ENCODE data around the gene EXOSC1.

Gene EXOSC1

DNA sequence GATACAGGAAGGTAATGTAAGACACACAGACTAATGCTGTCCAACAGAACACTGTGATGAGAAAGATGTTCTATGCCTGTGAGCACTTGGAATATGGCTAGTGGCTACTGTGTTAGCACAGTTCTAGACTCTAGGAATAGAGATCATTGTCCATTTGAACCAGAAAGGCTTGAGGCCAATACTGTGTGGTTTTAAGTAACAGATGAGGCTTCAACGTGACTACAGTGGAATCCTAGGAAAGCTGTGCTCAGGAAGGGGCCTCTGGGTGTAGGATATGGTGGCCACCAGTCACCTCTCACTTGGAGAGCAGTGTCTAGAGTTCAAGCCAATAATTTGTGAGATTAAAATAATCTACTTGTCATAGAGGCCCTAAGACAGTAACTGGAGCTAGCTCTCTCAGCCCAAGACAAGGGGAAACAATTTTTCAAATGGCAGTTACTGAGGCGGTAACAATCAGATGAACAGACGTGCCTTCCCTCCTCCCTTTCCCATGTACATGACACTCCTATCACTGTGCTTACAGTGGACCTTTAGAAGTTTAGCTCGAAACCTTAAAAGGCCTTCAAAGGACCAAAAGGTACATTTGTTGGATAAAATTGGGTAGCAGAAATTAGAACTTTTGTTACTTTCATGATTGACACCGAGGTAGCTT is 10.4 kb upstream of the EXOSC1 start:
- Histone ChIP-seq H3K4me1 (ENCODE audit: insufficient read depth, low read length) (no peaks in the 10 kb centered on the region), H3K36me3 (ENCODE audit: insufficient read depth, low read depth, low read length) (peaks cover 95% of the 10 kb centered on the region), H3K27ac (ENCODE audit: low read length) (no peak overlapping the region), H3K4me3 (ENCODE audit: low read length) (no peak overlapping the region), H3K9ac (ENCODE audit: low read depth, low read length) (no peak overlapping the region), H3K27me3 (ENCODE audit: insufficient read depth, low read length) (no peaks in the 10 kb centered on the region), H3K9me3 (ENCODE audit: insufficient read depth, low read depth, low read length) (no peaks in the 10 kb centered on the region)

DNA sequence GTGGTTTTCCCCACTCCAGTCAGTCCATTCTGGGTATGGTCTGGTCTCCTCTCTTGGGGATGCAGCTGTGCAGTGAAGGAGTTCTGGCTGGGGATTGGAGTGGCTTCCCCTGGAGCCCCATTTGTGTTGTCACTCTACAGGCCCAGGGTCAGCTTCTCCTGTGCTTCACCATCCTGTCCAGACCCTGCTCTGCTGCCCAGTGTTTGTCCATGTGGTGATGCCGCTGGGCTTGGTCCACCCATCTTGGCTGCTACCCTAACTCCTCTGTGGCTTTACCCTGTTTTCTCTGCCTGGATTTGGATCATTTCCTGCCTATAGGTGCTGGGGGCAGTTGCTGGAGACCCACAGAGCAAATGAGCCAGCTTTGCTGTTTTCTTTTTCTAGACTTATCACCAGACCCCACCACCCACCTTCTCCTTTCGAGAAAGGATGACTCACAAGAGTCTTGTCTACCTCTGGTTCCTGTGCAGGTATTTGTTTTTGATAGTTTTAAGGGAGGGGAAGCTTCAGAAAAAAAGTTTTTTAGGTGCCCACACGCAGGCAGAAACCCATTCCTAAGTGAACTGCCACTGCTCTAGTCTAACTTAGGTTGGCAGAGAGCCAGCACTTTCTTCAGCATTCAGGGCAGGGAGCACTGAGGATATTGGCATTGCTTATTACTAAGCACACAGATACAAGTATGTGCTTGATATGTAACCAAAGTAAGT is 8.7 kb upstream of the EXOSC1 start:
- H3K27ac ChIP-seq (ENCODE audit: low read length) = no peak overlapping the region
- H3K36me3 ChIP-seq (ENCODE audit: insufficient read depth, low read depth, low read length) = peaks cover 89% of the 10 kb centered on the region
- H3K27me3 ChIP-seq (ENCODE audit: insufficient read depth, low read length) = no peaks in the 10 kb centered on the region
- H3K9me3 ChIP-seq (ENCODE audit: insufficient read depth, low read depth, low read length) = no peaks in the 10 kb centered on the region
- no peak overlapping the region for H3K9ac ChIP-seq (ENCODE audit: low read depth, low read length)
- H3K4me3 ChIP-seq (ENCODE audit: low read length) = no peak overlapping the region
- no peaks in the 10 kb centered on the region for H3K4me1 ChIP-seq (ENCODE audit: insufficient read depth, low read length)

DNA sequence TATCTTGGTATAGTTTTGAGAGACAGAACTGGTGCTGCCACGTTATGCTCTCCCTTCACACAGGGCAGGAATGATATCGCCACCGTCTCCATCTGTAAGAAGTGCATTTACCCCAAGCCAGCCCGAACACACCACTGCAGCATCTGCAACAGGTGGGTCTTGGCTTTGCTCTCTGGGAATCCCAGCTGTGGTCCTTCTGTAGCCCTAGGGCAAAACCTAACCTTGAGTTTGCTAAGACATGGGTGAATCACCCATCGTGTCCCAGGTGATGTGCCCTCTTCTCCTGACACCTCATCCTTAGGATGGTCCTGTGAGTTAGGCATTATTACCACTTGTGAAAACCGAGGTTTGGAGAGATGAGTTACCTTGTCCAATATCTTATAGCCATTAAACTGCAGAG is 6.5 kb upstream of the EXOSC1 start:
- Histone ChIP-seq H3K9ac (ENCODE audit: low read depth, low read length) (no peak overlapping the region), H3K36me3 (ENCODE audit: insufficient read depth, low read depth, low read length) (peaks cover 72% of the 10 kb centered on the region), H3K4me3 (ENCODE audit: low read length) (no peak overlapping the region), H3K27ac (ENCODE audit: low read length) (no peak overlapping the region), H3K9me3 (ENCODE audit: insufficient read depth, low read depth, low read length) (no peaks in the 10 kb centered on the region), H3K4me1 (ENCODE audit: insufficient read depth, low read length) (no peaks in the 10 kb centered on the region), H3K27me3 (ENCODE audit: insufficient read depth, low read length) (no peaks in the 10 kb centered on the region)

DNA sequence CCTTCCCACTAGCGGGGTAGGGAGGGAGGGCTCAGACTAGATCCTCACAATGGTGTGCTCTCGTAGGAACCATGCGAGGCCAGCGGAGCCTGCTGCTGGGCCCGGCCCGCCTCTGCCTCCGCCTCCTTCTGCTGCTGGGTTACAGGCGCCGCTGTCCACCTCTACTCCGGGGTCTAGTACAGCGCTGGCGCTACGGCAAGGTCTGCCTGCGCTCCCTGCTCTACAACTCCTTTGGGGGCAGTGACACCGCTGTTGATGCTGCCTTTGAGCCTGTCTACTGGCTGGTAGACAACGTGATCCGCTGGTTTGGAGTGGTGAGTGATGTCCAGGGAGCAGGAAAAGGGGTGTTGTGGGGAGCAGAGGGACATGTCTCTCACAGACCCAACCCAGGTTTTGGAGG is 5.8 kb upstream of the EXOSC1 start:
- no peaks in the 10 kb centered on the region for H3K27me3 ChIP-seq (ENCODE audit: insufficient read depth, low read length)
- H3K9me3 ChIP-seq (ENCODE audit: insufficient read depth, low read depth, low read length) = no peaks in the 10 kb centered on the region
- peaks cover 65% of the 10 kb centered on the region for H3K36me3 ChIP-seq (ENCODE audit: insufficient read depth, low read depth, low read length)
- H3K9ac ChIP-seq (ENCODE audit: low read depth, low read length) = no peak overlapping the region
- H3K4me1 ChIP-seq (ENCODE audit: insufficient read depth, low read length) = no peaks in the 10 kb centered on the region
- H3K4me3 ChIP-seq (ENCODE audit: low read length) = no peak overlapping the region
- no peak overlapping the region for H3K27ac ChIP-seq (ENCODE audit: low read length)

DNA sequence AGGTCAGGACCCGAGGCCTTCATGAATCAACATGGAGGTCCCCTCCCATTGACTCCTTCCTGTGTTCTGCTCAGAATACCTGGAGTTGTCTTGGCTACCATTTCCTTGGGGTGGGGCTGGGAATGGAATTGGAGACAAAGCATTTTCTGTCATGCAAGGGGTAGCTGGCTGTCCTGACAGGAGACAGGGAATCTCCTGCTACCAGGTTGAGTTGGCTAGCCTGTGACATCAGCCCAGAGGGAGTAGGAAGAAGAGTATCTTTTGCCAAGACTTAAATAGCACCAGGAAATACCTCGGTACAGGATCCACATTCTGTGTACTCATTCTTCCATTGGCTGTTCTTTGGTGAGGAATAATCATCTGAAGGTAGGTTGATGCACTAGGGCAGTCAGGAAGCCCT is 5.0 kb upstream of the EXOSC1 start:
- Histone ChIP-seq H3K9ac (ENCODE audit: low read depth, low read length) (no peak overlapping the region), H3K36me3 (ENCODE audit: insufficient read depth, low read depth, low read length) (peaks cover 57% of the 10 kb centered on the region), H3K4me1 (ENCODE audit: insufficient read depth, low read length) (no peaks in the 10 kb centered on the region), H3K27me3 (ENCODE audit: insufficient read depth, low read length) (no peaks in the 10 kb centered on the region), H3K9me3 (ENCODE audit: insufficient read depth, low read depth, low read length) (no peaks in the 10 kb centered on the region), H3K27ac (ENCODE audit: low read length) (no peak overlapping the region), H3K4me3 (ENCODE audit: low read length) (no peak overlapping the region)

DNA sequence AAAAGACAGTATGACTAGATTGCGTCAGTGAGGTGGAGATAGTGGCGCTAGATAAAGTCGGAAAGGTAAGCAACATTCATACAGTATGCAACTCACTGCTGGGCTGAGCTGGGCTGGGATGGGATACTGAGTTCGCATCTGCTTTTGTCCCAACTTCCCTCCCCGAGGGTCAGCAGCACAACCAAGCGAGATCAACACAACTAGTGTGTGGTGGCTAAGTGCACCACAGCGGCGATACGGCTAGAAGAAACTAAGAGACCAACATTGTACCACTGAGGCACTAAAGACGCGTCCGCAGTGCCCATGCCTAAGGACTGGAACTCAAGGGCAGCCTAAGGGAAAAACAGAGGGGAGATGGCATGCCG is 467 bp downstream of the EXOSC1 start:
- Histone ChIP-seq H3K9ac (ENCODE audit: low read depth, low read length) (peak overlapping the region; percentile 94), H3K4me3 (ENCODE audit: low read length) (peak overlapping the region; percentile 82), H3K9me3 (ENCODE audit: insufficient read depth, low read depth, low read length) (no peaks in the 10 kb centered on the region), H3K36me3 (ENCODE audit: insufficient read depth, low read depth, low read length) (peaks cover 31% of the 10 kb centered on the region), H3K4me1 (ENCODE audit: insufficient read depth, low read length) (0 out of 2 replicates have a peak, but pooled peaks cover 3% of the 10 kb centered on the region), H3K27ac (ENCODE audit: low read length) (peak overlapping the region; percentile 11), H3K27me3 (ENCODE audit: insufficient read depth, low read length) (no peaks in the 10 kb centered on the region)

DNA sequence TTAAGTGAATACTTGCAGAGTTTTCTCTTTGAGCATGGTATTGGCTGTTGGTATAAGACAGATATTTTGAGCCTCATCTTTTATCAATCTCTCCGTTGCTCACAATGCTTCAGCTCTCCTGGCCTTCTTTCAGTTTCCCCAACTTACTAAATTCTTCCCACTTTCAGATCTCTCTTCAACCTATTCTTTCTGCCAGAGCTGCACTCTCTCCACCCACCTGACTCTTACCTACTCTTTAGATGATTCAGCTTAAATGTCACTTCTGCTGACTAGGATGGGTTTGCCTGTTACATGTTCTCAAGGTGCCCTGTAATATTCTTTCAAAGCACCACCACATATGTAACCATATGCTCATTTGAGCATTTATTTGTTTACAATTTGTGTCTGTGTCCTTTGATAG is 1.6 kb downstream of the EXOSC1 start:
- no peaks in the 10 kb centered on the region for H3K27me3 ChIP-seq (ENCODE audit: insufficient read depth, low read length)
- H3K9ac ChIP-seq (ENCODE audit: low read depth, low read length) = no peak overlapping the region
- peaks cover 38% of the 10 kb centered on the region for H3K36me3 ChIP-seq (ENCODE audit: insufficient read depth, low read depth, low read length)
- peak overlapping the region; percentile 82; the same call in 1 of the 2 replicates for H3K4me3 ChIP-seq (ENCODE audit: low read length)
- H3K4me1 ChIP-seq (ENCODE audit: insufficient read depth, low read length) = 0 out of 2 replicates have a peak, but pooled peaks cover 3% of the 10 kb centered on the region
- no peaks in the 10 kb centered on the region for H3K9me3 ChIP-seq (ENCODE audit: insufficient read depth, low read depth, low read length)
- no peak overlapping the region for H3K27ac ChIP-seq (ENCODE audit: low read length)

DNA sequence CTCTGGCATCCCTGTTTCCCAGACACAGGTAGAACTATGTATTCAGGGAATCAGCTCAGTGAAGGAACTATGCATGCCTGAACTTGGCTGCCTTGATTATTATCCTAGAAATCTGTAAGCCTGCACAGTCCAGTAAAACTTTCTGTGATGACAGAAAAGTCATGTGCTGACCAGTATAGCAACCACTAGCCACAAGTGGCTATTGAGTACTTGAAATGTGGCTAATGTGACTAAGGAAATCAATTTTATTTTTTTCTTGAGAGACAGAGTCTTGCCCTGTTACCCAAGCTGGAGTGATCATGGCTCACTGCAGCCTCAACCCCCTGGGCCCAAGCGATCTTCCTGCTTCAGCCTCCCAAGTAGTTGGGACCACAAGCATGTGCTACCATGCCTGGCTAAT is 3.5 kb downstream of the EXOSC1 start:
- H3K9ac ChIP-seq (ENCODE audit: low read depth, low read length) = no peak overlapping the region
- no peak overlapping the region for H3K4me3 ChIP-seq (ENCODE audit: low read length)
- H3K9me3 ChIP-seq (ENCODE audit: insufficient read depth, low read depth, low read length) = no peaks in the 10 kb centered on the region
- H3K27me3 ChIP-seq (ENCODE audit: insufficient read depth, low read length) = no peaks in the 10 kb centered on the region
- H3K27ac ChIP-seq (ENCODE audit: low read length) = no peak overlapping the region
- H3K36me3 ChIP-seq (ENCODE audit: insufficient read depth, low read depth, low read length) = peaks cover 51% of the 10 kb centered on the region
- 0 out of 2 replicates have a peak, but pooled peaks cover 3% of the 10 kb centered on the region for H3K4me1 ChIP-seq (ENCODE audit: insufficient read depth, low read length)

DNA sequence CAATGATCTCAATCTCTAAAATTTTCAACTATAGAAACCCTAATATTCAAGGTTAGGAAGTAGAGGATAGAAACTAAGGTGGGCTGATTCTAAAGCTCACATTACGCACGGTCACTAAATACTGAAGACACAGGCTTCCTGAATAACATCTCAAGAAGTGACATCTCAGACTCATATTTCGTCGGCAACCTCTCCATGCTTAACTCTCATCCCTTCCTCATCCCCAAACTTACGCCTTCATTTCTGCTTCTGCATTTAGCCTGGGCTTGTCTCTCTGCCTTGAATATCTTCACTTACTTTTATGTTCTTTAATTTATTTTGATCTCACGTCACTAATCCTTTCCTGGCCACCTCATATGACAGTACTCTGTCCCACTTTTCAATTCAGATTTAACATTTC is 10.6 kb downstream of the EXOSC1 start:
- Histone ChIP-seq H3K27ac (ENCODE audit: low read length) (no peak overlapping the region), H3K4me1 (ENCODE audit: insufficient read depth, low read length) (no peaks in the 10 kb centered on the region), H3K4me3 (ENCODE audit: low read length) (no peak overlapping the region), H3K27me3 (ENCODE audit: insufficient read depth, low read length) (no peaks in the 10 kb centered on the region), H3K36me3 (ENCODE audit: insufficient read depth, low read depth, low read length) (peaks cover 87% of the 10 kb centered on the region), H3K9me3 (ENCODE audit: insufficient read depth, low read depth, low read length) (no peaks in the 10 kb centered on the region), H3K9ac (ENCODE audit: low read depth, low read length) (no peak overlapping the region)

DNA sequence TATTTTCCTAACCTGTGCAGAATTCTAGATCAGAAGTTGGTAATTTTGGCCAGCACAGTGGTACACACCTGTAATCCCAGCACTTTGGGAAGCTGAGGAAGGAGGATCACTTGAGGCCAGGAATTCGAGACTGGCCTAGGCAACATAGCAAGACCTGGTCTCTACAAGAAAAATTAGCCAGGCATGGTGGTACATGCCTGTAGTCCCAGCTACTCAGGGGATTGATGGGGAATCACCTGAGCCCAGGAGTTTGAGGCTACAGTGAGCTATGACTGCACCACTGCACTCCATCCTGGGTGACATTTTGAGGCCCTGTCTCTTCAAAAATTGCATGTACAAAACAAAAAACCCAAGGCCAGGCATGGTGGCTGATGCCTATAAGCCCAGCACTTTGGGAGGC is 11.2 kb downstream of the EXOSC1 start:
- H3K9me3 ChIP-seq (ENCODE audit: insufficient read depth, low read depth, low read length) = no peaks in the 10 kb centered on the region
- no peaks in the 10 kb centered on the region for H3K27me3 ChIP-seq (ENCODE audit: insufficient read depth, low read length)
- H3K4me3 ChIP-seq (ENCODE audit: low read length) = no peak overlapping the region
- H3K4me1 ChIP-seq (ENCODE audit: insufficient read depth, low read length) = no peaks in the 10 kb centered on the region
- H3K36me3 ChIP-seq (ENCODE audit: insufficient read depth, low read depth, low read length) = peaks cover 88% of the 10 kb centered on the region
- H3K9ac ChIP-seq (ENCODE audit: low read depth, low read length) = no peak overlapping the region
- no peak overlapping the region for H3K27ac ChIP-seq (ENCODE audit: low read length)

DNA sequence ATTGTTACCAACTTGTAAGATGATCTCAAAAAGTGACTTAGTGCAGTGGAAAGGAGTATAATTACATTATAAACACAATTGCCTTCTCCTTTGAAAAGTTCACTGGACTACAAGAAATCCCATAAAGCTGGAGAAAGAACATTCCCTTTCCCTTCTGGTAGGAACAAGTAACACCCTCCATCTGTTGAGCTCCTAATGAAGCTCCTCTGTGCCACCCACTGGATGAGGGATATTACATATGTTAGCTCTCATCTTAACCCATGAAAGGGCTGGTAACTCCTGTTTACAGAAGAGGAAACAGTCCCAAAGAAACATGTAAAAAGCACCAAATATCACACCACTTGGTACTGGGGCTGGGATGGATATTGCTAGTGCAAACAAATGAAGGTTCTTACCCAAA is 11.8 kb downstream of the EXOSC1 start:
- H3K27me3 ChIP-seq (ENCODE audit: insufficient read depth, low read length) = no peaks in the 10 kb centered on the region
- no peak overlapping the region for H3K9ac ChIP-seq (ENCODE audit: low read depth, low read length)
- no peak overlapping the region for H3K4me3 ChIP-seq (ENCODE audit: low read length)
- H3K27ac ChIP-seq (ENCODE audit: low read length) = no peak overlapping the region
- no peaks in the 10 kb centered on the region; the same call in 1 of the 2 replicates for H3K4me1 ChIP-seq (ENCODE audit: insufficient read depth, low read length)
- H3K9me3 ChIP-seq (ENCODE audit: insufficient read depth, low read depth, low read length) = no peaks in the 10 kb centered on the region
- peaks cover 88% of the 10 kb centered on the region for H3K36me3 ChIP-seq (ENCODE audit: insufficient read depth, low read depth, low read length)

DNA sequence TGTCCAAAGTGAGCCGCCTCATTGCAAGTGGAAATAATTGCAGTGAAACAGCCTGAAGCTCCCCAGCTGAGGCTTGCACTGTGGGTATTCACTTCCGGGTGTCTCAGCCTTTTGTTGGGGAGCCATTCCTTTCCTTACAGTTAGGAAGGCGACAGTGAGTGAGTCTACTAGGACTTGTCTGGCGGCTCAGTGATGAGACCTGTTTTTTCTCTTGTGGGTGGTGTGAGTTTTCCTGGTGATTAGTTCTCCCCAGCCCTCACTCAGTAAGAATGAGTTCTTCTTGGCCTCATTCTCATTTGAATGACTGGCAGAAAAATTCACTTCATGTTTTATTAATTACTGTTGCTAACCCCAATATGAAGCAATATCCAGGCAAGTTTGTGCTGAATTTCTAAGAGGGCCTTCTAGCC is 17.2 kb downstream of the EXOSC1 start:
- peaks cover 8% of the 10 kb centered on the region; the same call in 1 of the 2 replicates for H3K4me1 ChIP-seq (ENCODE audit: insufficient read depth, low read length)
- peak overlapping the region; percentile 93 for H3K4me3 ChIP-seq (ENCODE audit: low read length)
- H3K27me3 ChIP-seq (ENCODE audit: insufficient read depth, low read length) = no peaks in the 10 kb centered on the region
- peak overlapping the region; percentile 78 for H3K27ac ChIP-seq (ENCODE audit: low read length)
- H3K9me3 ChIP-seq (ENCODE audit: insufficient read depth, low read depth, low read length) = no peaks in the 10 kb centered on the region
- H3K9ac ChIP-seq (ENCODE audit: low read depth, low read length) = peak overlapping the region; percentile 98
- H3K36me3 ChIP-seq (ENCODE audit: insufficient read depth, low read depth, low read length) = peaks cover 57% of the 10 kb centered on the region

Data from iPS-20b (cell line).